ENCODE measurements around the gene DGUOK. TPM values are rescaled to one million over a fixed set of nuclear protein-coding genes. Genes with fewer than 3 reads are reported as not detected.
"Not testable (repeated sequence)": the region's sequence is repeated elsewhere in the genome, so short reads cannot be mapped to it uniquely, and the experiment has no call there.

The DGUOK gene
- total and polyA plus RNA-seq, 9 donors = 35.0 to 50.5 (median 44.9) TPM

- WGBS (ENCODE audit: insufficient coverage) = 93% methylated on average over 5 of the region's 7 CpGs
- H3K27me3 ChIP-seq (ENCODE audit: control insufficient read depth, insufficient read depth, low read length) = no peaks in the 10 kb centered on the region
- H3K4me1 ChIP-seq (ENCODE audit: control insufficient read depth, insufficient read depth, low read length) = peaks cover 11% of the 10 kb centered on the region
- no peak overlapping the region for H3K27ac ChIP-seq (ENCODE audit: low read length)
- H3K36me3 ChIP-seq (ENCODE audit: control insufficient read depth, insufficient read depth, low read length) = peaks cover 17% of the 10 kb centered on the region
- H3K4me3 ChIP-seq (ENCODE audit: low read length) = no peak overlapping the region
- DNase-seq = no peak
- H3K9me3 ChIP-seq (replicated peaks; ENCODE audit: control insufficient read depth, low read depth, low read length) = no peaks in the 10 kb centered on the region
These were observed 5.1 kb downstream of the DGUOK start for GRCh38 chr2:73931531-73932500.

- DNase-seq = no peak
- H3K27ac ChIP-seq (ENCODE audit: low read length) = no peak overlapping the region
- H3K9me3 ChIP-seq (replicated peaks; ENCODE audit: control insufficient read depth, low read depth, low read length) = no peaks in the 10 kb centered on the region
- peaks cover 24% of the 10 kb centered on the region for H3K36me3 ChIP-seq (ENCODE audit: control insufficient read depth, insufficient read depth, low read length)
- no peak overlapping the region for H3K4me3 ChIP-seq (ENCODE audit: low read length)
- H3K27me3 ChIP-seq (ENCODE audit: control insufficient read depth, insufficient read depth, low read length) = no peaks in the 10 kb centered on the region
- 94% methylated on average over 3 of the region's 3 CpGs for WGBS (ENCODE audit: insufficient coverage)
- H3K4me1 ChIP-seq (ENCODE audit: control insufficient read depth, insufficient read depth, low read length) = peaks cover 8% of the 10 kb centered on the region
These were observed 6.5 kb downstream of the DGUOK start for GRCh38 chr2:73933194-73933593.

GRCh38 chr2:73935641-73936040 is 9.0 kb downstream of the DGUOK start:
- H3K4me3 ChIP-seq (ENCODE audit: low read length) = no peak overlapping the region
- no peaks in the 10 kb centered on the region for H3K4me1 ChIP-seq (ENCODE audit: control insufficient read depth, insufficient read depth, low read length)
- H3K27ac ChIP-seq (ENCODE audit: low read length) = no peak overlapping the region
- H3K9me3 ChIP-seq (replicated peaks; ENCODE audit: control insufficient read depth, low read depth, low read length) = no peaks in the 10 kb centered on the region
- H3K27me3 ChIP-seq (ENCODE audit: control insufficient read depth, insufficient read depth, low read length) = no peaks in the 10 kb centered on the region
- peaks cover 28% of the 10 kb centered on the region for H3K36me3 ChIP-seq (ENCODE audit: control insufficient read depth, insufficient read depth, low read length)
- DNase-seq = no peak

GRCh38 chr2:73937103-73937885 is 10.6 kb downstream of the DGUOK start:
- H3K27ac ChIP-seq (ENCODE audit: low read length) = no peak overlapping the region
- no peaks in the 10 kb centered on the region for H3K27me3 ChIP-seq (ENCODE audit: control insufficient read depth, insufficient read depth, low read length)
- no peaks in the 10 kb centered on the region for H3K9me3 ChIP-seq (replicated peaks; ENCODE audit: control insufficient read depth, low read depth, low read length)
- no peak for DNase-seq
- peaks cover 29% of the 10 kb centered on the region for H3K36me3 ChIP-seq (ENCODE audit: control insufficient read depth, insufficient read depth, low read length)
- no peak overlapping the region for H3K4me3 ChIP-seq (ENCODE audit: low read length)
- no peaks in the 10 kb centered on the region for H3K4me1 ChIP-seq (ENCODE audit: control insufficient read depth, insufficient read depth, low read length)
- 100% methylated on average over 2 of the region's 4 CpGs for WGBS (ENCODE audit: insufficient coverage)

- Histone ChIP-seq H3K27me3 (ENCODE audit: control insufficient read depth, insufficient read depth, low read length) (no peaks in the 10 kb centered on the region), H3K4me3 (ENCODE audit: low read length) (no peak overlapping the region), H3K36me3 (ENCODE audit: control insufficient read depth, insufficient read depth, low read length) (peaks cover 25% of the 10 kb centered on the region), H3K4me1 (ENCODE audit: control insufficient read depth, insufficient read depth, low read length) (no peaks in the 10 kb centered on the region), H3K27ac (ENCODE audit: low read length) (no peak overlapping the region), H3K9me3 (replicated peaks; ENCODE audit: control insufficient read depth, low read depth, low read length) (no peaks in the 10 kb centered on the region)
- no peak for DNase-seq
These were observed 11.2 kb downstream of the DGUOK start for GRCh38 chr2:73937899-73938298.

GRCh38 chr2:73938718-73939352 is 12.2 kb downstream of the DGUOK start:
- peaks cover 23% of the 10 kb centered on the region for H3K36me3 ChIP-seq (ENCODE audit: control insufficient read depth, insufficient read depth, low read length)
- no peak overlapping the region for H3K27ac ChIP-seq (ENCODE audit: low read length)
- 88% methylated on average over 4 of the region's 5 CpGs for WGBS (ENCODE audit: insufficient coverage)
- H3K4me3 ChIP-seq (ENCODE audit: low read length) = no peak overlapping the region
- no peaks in the 10 kb centered on the region for H3K4me1 ChIP-seq (ENCODE audit: control insufficient read depth, insufficient read depth, low read length)
- no peaks in the 10 kb centered on the region for H3K9me3 ChIP-seq (replicated peaks; ENCODE audit: control insufficient read depth, low read depth, low read length)
- DNase-seq = no peak
- no peaks in the 10 kb centered on the region for H3K27me3 ChIP-seq (ENCODE audit: control insufficient read depth, insufficient read depth, low read length)

GRCh38 chr2:73939419-73939818 is 12.7 kb downstream of the DGUOK start:
- H3K27me3 ChIP-seq (ENCODE audit: control insufficient read depth, insufficient read depth, low read length) = no peaks in the 10 kb centered on the region
- DNase-seq = no peak
- no peak overlapping the region for H3K27ac ChIP-seq (ENCODE audit: low read length)
- H3K4me3 ChIP-seq (ENCODE audit: low read length) = no peak overlapping the region
- H3K9me3 ChIP-seq (replicated peaks; ENCODE audit: control insufficient read depth, low read depth, low read length) = no peaks in the 10 kb centered on the region
- no peaks in the 10 kb centered on the region for H3K4me1 ChIP-seq (ENCODE audit: control insufficient read depth, insufficient read depth, low read length)
- 100% methylated on average over 2 of the region's 2 CpGs for WGBS (ENCODE audit: insufficient coverage)
- H3K36me3 ChIP-seq (ENCODE audit: control insufficient read depth, insufficient read depth, low read length) = peaks cover 24% of the 10 kb centered on the region

GRCh38 chr2:73940066-73940465 is 13.4 kb downstream of the DGUOK start:
- H3K27ac ChIP-seq (ENCODE audit: low read length); H3K4me3 ChIP-seq (ENCODE audit: low read length); DNase-seq; H3K27me3 ChIP-seq (ENCODE audit: control insufficient read depth, insufficient read depth, low read length); H3K9me3 ChIP-seq (replicated peaks; ENCODE audit: control insufficient read depth, low read depth, low read length); H3K4me1 ChIP-seq (ENCODE audit: control insufficient read depth, insufficient read depth, low read length): not testable (repeated sequence)
- peaks cover 29% of the 10 kb centered on the region for H3K36me3 ChIP-seq (ENCODE audit: control insufficient read depth, insufficient read depth, low read length)
- WGBS (ENCODE audit: insufficient coverage) = 100% methylated on average over 1 of the region's 1 CpG

GRCh38 chr2:73942664-73943063 is 16.0 kb downstream of the DGUOK start:
- Histone ChIP-seq H3K4me1 (ENCODE audit: control insufficient read depth, insufficient read depth, low read length) (no peaks in the 10 kb centered on the region), H3K27me3 (ENCODE audit: control insufficient read depth, insufficient read depth, low read length) (no peaks in the 10 kb centered on the region), H3K9me3 (replicated peaks; ENCODE audit: control insufficient read depth, low read depth, low read length) (no peaks in the 10 kb centered on the region), H3K4me3 (ENCODE audit: low read length) (no peak overlapping the region), H3K27ac (ENCODE audit: low read length) (no peak overlapping the region), H3K36me3 (ENCODE audit: control insufficient read depth, insufficient read depth, low read length) (peaks cover 26% of the 10 kb centered on the region)
- WGBS (ENCODE audit: insufficient coverage) = no CpG with 5 or more reads among the region's 2 CpGs
- DNase-seq = no peak

- H3K27me3 ChIP-seq (ENCODE audit: control insufficient read depth, insufficient read depth, low read length) = no peaks in the 10 kb centered on the region
- no peaks in the 10 kb centered on the region for H3K4me1 ChIP-seq (ENCODE audit: control insufficient read depth, insufficient read depth, low read length)
- DNase-seq = no peak
- H3K4me3 ChIP-seq (ENCODE audit: low read length) = no peak overlapping the region
- WGBS (ENCODE audit: insufficient coverage) = 100% methylated on average over 1 of the region's 4 CpGs
- no peaks in the 10 kb centered on the region for H3K9me3 ChIP-seq (replicated peaks; ENCODE audit: control insufficient read depth, low read depth, low read length)
- peaks cover 32% of the 10 kb centered on the region for H3K36me3 ChIP-seq (ENCODE audit: control insufficient read depth, insufficient read depth, low read length)
- H3K27ac ChIP-seq (ENCODE audit: low read length) = no peak overlapping the region
These were observed 18.0 kb downstream of the DGUOK start for GRCh38 chr2:73944714-73945113.
